ENCODE results near the gene DDO. TPM values are rescaled to one million over a fixed set of nuclear protein-coding genes. Genes with fewer than 3 reads are reported as not detected.

Gene DDO
- total and polyA plus RNA-seq, 2 of the 8 experiments (the other 6 are each of a cell fraction or from before 2014, with no cell fraction given): not detected

DNA sequence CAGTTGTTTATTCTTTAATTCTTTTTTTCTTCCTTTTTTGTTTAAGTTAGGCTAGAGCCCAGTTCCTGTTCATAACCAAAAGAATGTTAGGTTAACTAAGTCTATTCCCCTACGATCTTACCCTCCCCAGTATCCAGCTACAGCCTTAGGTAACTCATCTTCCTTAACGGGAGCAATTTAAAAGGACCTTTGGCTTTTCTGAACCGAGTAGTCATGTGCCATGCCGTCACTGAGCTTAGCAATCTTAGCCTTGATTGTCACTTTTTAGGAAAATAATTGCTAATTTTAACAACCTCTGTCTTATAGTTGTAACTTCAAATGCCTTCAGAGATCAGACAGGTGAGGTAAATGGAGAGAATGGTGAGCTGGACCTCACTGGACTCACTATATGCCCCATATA lies 63.4 kb downstream of the DDO start (continued):
- TF ChIP-seq CEBPB (IDR thresholded peaks at IDR 0.05; ENCODE audit: low read depth, low read length) (no peak), RFX5 (IDR thresholded peaks at IDR 0.05; ENCODE audit: borderline replicate concordance, low read depth, low read length) (no peak), POLR2A (IDR thresholded peaks at IDR 0.05; ENCODE audit: control extremely low read depth in 1 of 2, low read depth in 2 of 2, low read length in 2 of 2) (no peak), KDM1A (IDR thresholded peaks at IDR 0.05; ENCODE audit: borderline replicate concordance, low read length) (no peak), BRCA1 (IDR thresholded peaks at IDR 0.05; ENCODE audit: low read depth, low read length) (no peak), POU5F1 (IDR thresholded peaks at IDR 0.05; ENCODE audit: low read depth, low read length) (no peak), USF2 (IDR thresholded peaks at IDR 0.05; ENCODE audit: low read length) (no peak)
